SK-N-SH treated with all-trans-retinoic acid at 6 μM for 48 hours (cell line): ENCODE data around the gene CDCA7L.

Experiments
- ARNTL ChIP-seq: fragments of 450-650 bp; formaldehyde crosslinking; IDR thresholded peaks from 2 replicates; pipeline ENCODE4 v1.5.0; 2020; ENCODE audit warnings: low read depth, mild to moderate bottlenecking, moderate library complexity, borderline replicate concordance
- CSRNP3 ChIP-seq: fragments of 250-450 bp; sonication (Bioruptor Pico); IDR thresholded peaks from 2 replicates; pipeline ENCODE4 v1.5.1; 2021; ENCODE audit warnings: mild to moderate bottlenecking, moderate library complexity
- GLIS3 ChIP-seq: fragments of 250-450 bp; sonication (Bioruptor Pico); IDR thresholded peaks from 2 replicates; pipeline ENCODE4 v1.5.0; 2020; ENCODE audit warnings: mild to moderate bottlenecking, moderate library complexity
- OSR1 ChIP-seq: fragments of 250-450 bp; sonication (Bioruptor Pico); IDR thresholded peaks from 2 replicates; pipeline ENCODE4 v1.8.0; 2022; ENCODE audit warnings: moderate library complexity, mild to moderate bottlenecking, inconsistent platforms
- PATZ1 ChIP-seq: fragments of 250-450 bp; sonication (Bioruptor Pico); IDR thresholded peaks from 2 replicates; pipeline ENCODE4 v1.8.0; 2020; ENCODE audit warnings: mild to moderate bottlenecking, moderate library complexity, borderline replicate concordance
- SNAI2 ChIP-seq: fragments of 250-450 bp; sonication (Bioruptor Pico); IDR thresholded peaks from 2 replicates; pipeline ENCODE4 v1.5.0; 2020; ENCODE audit warnings: mild to moderate bottlenecking, moderate library complexity
- TCF4 ChIP-seq: fragments of 250-450 bp; sonication (Bioruptor Pico); IDR thresholded peaks from 2 replicates; pipeline ENCODE4 v1.8.0; 2021; ENCODE audit warnings: mild to moderate bottlenecking, moderate library complexity, borderline replicate concordance
- TSHZ2 ChIP-seq: fragments of 250-450 bp; sonication (Bioruptor Pico); IDR thresholded peaks from 2 replicates; pipeline ENCODE4 v1.5.0; 2020; ENCODE audit warnings: mild to moderate bottlenecking, moderate library complexity
- ZFP3 ChIP-seq: fragments of 250-450 bp; sonication (Bioruptor Pico); IDR thresholded peaks from 2 replicates; pipeline ENCODE4 v1.5.0; 2020; ENCODE audit warnings: mild to moderate bottlenecking, moderate library complexity
- ZFP30 ChIP-seq: fragments of 450-650 bp; formaldehyde crosslinking; IDR thresholded peaks from 2 replicates; pipeline ENCODE4 v1.5.0; 2022; ENCODE audit warnings: mild to moderate bottlenecking, moderate library complexity
- ZNF70 ChIP-seq: fragments of 450-650 bp; formaldehyde crosslinking; IDR thresholded peaks from 2 replicates; pipeline ENCODE4 v1.5.0; 2020; ENCODE audit warnings: mild to moderate bottlenecking, moderate library complexity
- ZNF8 ChIP-seq: fragments of 450-650 bp; formaldehyde crosslinking; IDR thresholded peaks from 2 replicates; pipeline ENCODE4 v1.5.0; 2020; ENCODE audit warnings: mild to moderate bottlenecking, moderate library complexity

GRCh38 chr7:21868576-21868850, 77.2 kb downstream of the CDCA7L start:
- TF ChIP-seq ZFP3 (CRISPR knock-in tag) (no peak), TCF4 (CRISPR knock-in tag) (no peak), CSRNP3 (no peak), ZNF8 (CRISPR knock-in tag) (no peak), PATZ1 (CRISPR knock-in tag) (no peak), OSR1 (CRISPR knock-in tag) (no peak), ZFP30 (no peak), ZNF70 (CRISPR knock-in tag) (no peak), GLIS3 (CRISPR knock-in tag) (no peak), SNAI2 (CRISPR knock-in tag) (no peak), TSHZ2 (no peak), ARNTL (CRISPR knock-in tag) (no peak)
